Peyer's patch (tissue), 4 donors: ENCODE results near the gene NWD2. TPM values are rescaled to one million over a fixed set of nuclear protein-coding genes. Genes with fewer than 3 reads are reported as not detected.
A peak's percentile ranks its signal among the peaks of the same experiment; 100 is the strongest.

ENCODE experiments used
- DNase-seq, 3 donors: peaks; one replicate each; pipeline ENCODE4 v3.0.0-alpha.2; 2017 to 2019
- H3K27ac ChIP-seq, 4 donors: fragments of 200-600 bp; sonication (generic); one replicate each; pipeline ENCODE4 v1.5.1; 2016 to 2019
- H3K27me3 ChIP-seq, 2 donors: fragments of 200-600 bp; sonication (generic); one replicate each; pipeline ENCODE4 v1.5.1; 2019
- H3K36me3 ChIP-seq, 3 donors: fragments of 200-600 bp; sonication (generic); one replicate each; pipeline ENCODE4 v1.5.1; 2016 to 2019
- H3K4me1 ChIP-seq, 4 donors: fragments of 200-600 bp; sonication (generic); one replicate each; pipeline ENCODE4 v1.5.1; 2016 to 2019
- H3K4me3 ChIP-seq, 4 donors: fragments of 200-600 bp; sonication (generic); 1 replicate in 3 of 4; 2 replicates in 1 of 4; pipeline ENCODE4 v1.5.1; 2016 to 2019; ENCODE audit warnings: mild to moderate bottlenecking in 1 of 4
- H3K9me3 ChIP-seq, 4 donors: fragments of 200-600 bp; sonication (generic); one replicate each; pipeline ENCODE4 v1.5.1; 2016 to 2019; ENCODE audit warnings: mild to moderate bottlenecking in 1 of 4
- POLR2A ChIP-seq, 2 donors: fragments of 450-650 bp; IDR thresholded peaks; one replicate each; pipeline ENCODE4 v1.5.1; 2017; ENCODE audit warnings: antibody characterized with exemption in 2 of 2, mild to moderate bottlenecking in 2 of 2, moderate library complexity in 2 of 2
- total RNA-seq, 4 donors: library from RNA; depleted of rRNA; stranded (reverse); fragments of >200 nt; gene quantifications; one replicate each; pipeline ENCODE4 v1.1.0, GENCODE V29; 2016
- TF ChIP-seq, protein P1 (sequence below), 6 experiments: fragments of 450-650 bp in 4 of 6; fragments of 200-600 bp in 2 of 6; sonication (generic) in 1 of 6; IDR thresholded peaks; one replicate each; pipeline ENCODE4 v1.5.1; 2017 to 2019; ENCODE audit warnings: antibody characterized with exemption in 6 of 6, mild to moderate bottlenecking in 3 of 6, moderate library complexity in 1 of 6

NWD2 gene
- total RNA-seq, 4 donors from 2014 or later = not detected

DNA sequence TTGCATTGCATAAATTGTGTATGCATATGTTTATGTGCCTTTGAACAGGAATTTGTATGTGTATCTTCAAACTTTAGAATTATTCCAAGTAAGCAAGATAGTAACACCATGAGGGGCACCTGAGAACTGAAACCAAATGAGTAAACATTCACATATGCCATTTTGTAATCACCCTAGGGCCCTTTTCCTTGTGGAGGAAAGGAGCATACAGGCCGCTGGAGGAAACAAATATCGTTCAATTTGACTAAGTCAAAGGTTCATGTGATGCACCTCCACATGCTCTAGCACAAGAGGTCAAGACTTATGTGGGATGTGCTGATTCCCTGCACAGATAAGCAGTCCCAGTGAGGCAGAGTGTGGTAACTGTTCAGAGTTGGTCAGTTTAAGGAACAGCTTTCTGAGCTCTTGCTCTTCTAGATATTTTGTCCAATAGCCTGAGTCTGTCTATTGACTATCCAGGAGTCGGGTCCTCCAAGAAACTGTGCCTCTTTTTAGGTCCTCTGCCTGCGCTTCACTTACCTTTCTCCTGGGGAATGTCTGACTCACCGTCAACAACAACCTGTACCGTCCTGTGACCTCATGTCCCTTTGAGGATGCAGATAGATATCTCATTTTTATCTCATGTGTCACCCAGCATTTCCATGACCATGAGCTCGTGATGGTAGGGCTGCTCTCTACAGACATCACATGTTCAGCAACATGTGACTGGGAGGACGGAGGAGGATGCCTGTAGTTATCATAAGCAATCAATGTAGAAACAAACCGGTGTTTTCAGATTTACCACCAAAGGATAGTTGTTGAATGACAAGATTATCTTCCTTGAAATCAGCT is 196.9 kb downstream of the NWD2 start:
- TF ChIP-seq POLR2A (IDR thresholded peaks at IDR 0.05) = no peak
- TF ChIP-seq, protein P1, sequence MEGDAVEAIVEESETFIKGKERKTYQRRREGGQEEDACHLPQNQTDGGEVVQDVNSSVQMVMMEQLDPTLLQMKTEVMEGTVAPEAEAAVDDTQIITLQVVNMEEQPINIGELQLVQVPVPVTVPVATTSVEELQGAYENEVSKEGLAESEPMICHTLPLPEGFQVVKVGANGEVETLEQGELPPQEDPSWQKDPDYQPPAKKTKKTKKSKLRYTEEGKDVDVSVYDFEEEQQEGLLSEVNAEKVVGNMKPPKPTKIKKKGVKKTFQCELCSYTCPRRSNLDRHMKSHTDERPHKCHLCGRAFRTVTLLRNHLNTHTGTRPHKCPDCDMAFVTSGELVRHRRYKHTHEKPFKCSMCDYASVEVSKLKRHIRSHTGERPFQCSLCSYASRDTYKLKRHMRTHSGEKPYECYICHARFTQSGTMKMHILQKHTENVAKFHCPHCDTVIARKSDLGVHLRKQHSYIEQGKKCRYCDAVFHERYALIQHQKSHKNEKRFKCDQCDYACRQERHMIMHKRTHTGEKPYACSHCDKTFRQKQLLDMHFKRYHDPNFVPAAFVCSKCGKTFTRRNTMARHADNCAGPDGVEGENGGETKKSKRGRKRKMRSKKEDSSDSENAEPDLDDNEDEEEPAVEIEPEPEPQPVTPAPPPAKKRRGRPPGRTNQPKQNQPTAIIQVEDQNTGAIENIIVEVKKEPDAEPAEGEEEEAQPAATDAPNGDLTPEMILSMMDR (IDR thresholded peaks at IDR 0.05) = peak in 1 of 6 experiments; percentile 13
- no peaks in the 10 kb centered on the region for H3K27me3 ChIP-seq
- H3K9me3 ChIP-seq = no peaks in the 10 kb centered on the region
- no peaks in the 10 kb centered on the region for H3K36me3 ChIP-seq
- DNase-seq = peak in 1 of 3 donors; percentile 75
- H3K4me1 ChIP-seq = peaks cover 0 to 11% (median 0%) of the 10 kb centered on the region in 4 donors
- H3K27ac ChIP-seq = peak overlapping the region in 2 of 4 donors; percentile 65 to 86
- no peak overlapping the region for H3K4me3 ChIP-seq

DNA sequence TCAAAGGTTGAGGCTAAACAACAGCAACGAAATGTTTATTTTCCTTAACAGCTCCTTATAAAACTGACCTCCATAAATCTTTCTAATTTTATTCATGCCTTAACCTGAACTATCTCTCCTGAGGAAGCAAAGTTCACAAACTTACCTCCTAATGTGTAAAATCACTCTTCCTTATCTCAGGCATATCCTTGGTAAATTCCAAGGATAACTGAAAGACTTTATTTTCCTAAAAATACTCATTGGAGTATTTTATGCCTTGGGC is 197.4 kb downstream of the NWD2 start:
- Histone ChIP-seq H3K36me3 (no peaks in the 10 kb centered on the region), H3K4me3 (no peak overlapping the region), H3K4me1 (peaks cover 0 to 11% (median 0%) of the 10 kb centered on the region in 4 donors), H3K27ac (peak overlapping the region in 2 of 4 donors; percentile 58 to 86), H3K9me3 (no peaks in the 10 kb centered on the region), H3K27me3 (no peaks in the 10 kb centered on the region)
- no peak for DNase-seq
- no peak for TF ChIP-seq POLR2A (IDR thresholded peaks at IDR 0.05)
- TF ChIP-seq, protein P1 (IDR thresholded peaks at IDR 0.05) = no peak

DNA sequence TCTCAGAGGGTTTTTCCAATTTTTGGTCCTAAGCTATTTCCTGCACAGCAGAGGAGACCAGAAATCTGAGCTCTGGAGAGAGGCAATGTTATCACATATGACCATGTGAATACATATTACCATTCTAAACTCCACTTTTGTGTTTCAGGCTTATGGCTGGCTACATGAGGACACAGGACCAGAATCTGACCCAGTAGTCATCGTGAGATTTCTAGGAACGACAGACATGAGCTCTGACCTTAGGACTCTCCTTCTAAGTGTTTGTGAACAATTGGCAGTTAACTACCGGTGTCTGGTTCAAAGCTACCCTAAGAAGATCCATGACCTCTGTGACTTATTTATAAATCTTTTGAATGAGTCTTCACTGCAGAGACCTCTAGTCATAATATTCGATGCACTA is 198.6 kb downstream of the NWD2 start:
- no peak overlapping the region for H3K27ac ChIP-seq
- no peak for DNase-seq

DNA sequence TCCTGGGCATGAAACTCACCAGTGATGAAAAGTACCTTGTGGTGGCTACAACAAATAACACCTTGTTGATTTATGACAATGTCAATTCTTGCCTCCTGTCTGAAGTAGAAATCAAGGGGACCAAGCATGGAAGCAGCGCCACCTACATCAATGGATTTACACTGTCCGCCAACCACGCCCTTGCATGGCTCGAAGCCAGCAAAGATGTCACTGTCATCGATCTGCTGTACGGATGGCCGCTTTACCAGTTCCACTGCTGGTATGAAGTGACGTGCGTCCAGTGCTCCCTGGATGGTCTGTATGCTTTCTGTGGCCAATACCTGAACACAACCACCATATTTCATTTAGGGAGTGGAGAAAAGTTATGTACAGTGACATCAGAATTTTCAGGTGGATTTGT is 200.5 kb downstream of the NWD2 start:
- peaks cover 0 to 11% (median 0%) of the 10 kb centered on the region in 4 donors for H3K4me1 ChIP-seq
- H3K27ac ChIP-seq = no peak overlapping the region
- H3K4me3 ChIP-seq = no peak overlapping the region
- no peaks in the 10 kb centered on the region for H3K36me3 ChIP-seq
- no peaks in the 10 kb centered on the region for H3K9me3 ChIP-seq
- TF ChIP-seq POLR2A (IDR thresholded peaks at IDR 0.05) = no peak
- TF ChIP-seq, protein P1 (IDR thresholded peaks at IDR 0.05) = no peak
- no peak for DNase-seq
- H3K27me3 ChIP-seq = no peaks in the 10 kb centered on the region

More for the DNA sequence above, 198.6 kb downstream of the NWD2 start:
- no peak overlapping the region for H3K4me3 ChIP-seq
- H3K4me1 ChIP-seq = peaks cover 0 to 11% (median 0%) of the 10 kb centered on the region in 4 donors
- no peaks in the 10 kb centered on the region for H3K27me3 ChIP-seq
- TF ChIP-seq, protein P1 (IDR thresholded peaks at IDR 0.05) = no peak
- TF ChIP-seq POLR2A (IDR thresholded peaks at IDR 0.05) = no peak
- no peaks in the 10 kb centered on the region for H3K9me3 ChIP-seq
- H3K36me3 ChIP-seq = no peaks in the 10 kb centered on the region

DNA sequence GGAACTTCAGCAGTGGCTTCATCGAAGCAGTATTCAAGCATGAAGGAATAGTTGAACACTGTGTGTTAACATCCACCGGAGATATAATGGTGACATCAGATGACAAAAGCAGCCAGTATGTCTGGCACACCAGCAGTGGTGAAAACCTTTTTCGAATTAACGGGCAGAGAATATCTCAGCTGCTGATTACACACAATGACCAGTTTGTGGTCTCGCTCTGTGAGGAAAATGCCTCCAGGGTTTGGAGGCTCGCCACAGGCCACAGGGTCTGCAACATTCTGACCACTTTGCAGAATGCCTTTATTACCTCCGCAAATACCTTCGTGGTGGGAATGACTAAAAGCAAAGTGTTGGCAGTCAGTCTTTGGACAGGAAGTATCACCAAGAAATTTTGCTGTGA is 201.5 kb downstream of the NWD2 start:
- Histone ChIP-seq H3K4me3 (no peak overlapping the region), H3K9me3 (no peaks in the 10 kb centered on the region), H3K27me3 (no peaks in the 10 kb centered on the region), H3K4me1 (peaks cover 0 to 3% (median 0%) of the 10 kb centered on the region in 4 donors), H3K36me3 (no peaks in the 10 kb centered on the region), H3K27ac (no peak overlapping the region)
- DNase-seq = no peak
- TF ChIP-seq, protein P1 (IDR thresholded peaks at IDR 0.05) = no peak
- no peak for TF ChIP-seq POLR2A (IDR thresholded peaks at IDR 0.05)
